A549 treated with DMSO at 1 μM for 4 hours (cell line): ENCODE results near the gene CLDN10. TPM values are rescaled to one million over a fixed set of nuclear protein-coding genes. Genes with fewer than 3 reads are reported as not detected.

Source experiments
- total RNA-seq: library from RNA; stranded (reverse); fragments of 200-300 nt; extraction: Qiagen RNA extraction; gene quantifications from 5 replicates; pipeline ENCODE4 v1.2.3, GENCODE V29; 2022; ENCODE audit warnings: low read depth

CLDN10 gene, protein sequence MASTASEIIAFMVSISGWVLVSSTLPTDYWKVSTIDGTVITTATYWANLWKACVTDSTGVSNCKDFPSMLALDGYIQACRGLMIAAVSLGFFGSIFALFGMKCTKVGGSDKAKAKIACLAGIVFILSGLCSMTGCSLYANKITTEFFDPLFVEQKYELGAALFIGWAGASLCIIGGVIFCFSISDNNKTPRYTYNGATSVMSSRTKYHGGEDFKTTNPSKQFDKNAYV
- total RNA-seq: 0.22 to 0.62 TPM (median 0.35 TPM) in 4 of 5 replicates, not detected in the other

DNA sequence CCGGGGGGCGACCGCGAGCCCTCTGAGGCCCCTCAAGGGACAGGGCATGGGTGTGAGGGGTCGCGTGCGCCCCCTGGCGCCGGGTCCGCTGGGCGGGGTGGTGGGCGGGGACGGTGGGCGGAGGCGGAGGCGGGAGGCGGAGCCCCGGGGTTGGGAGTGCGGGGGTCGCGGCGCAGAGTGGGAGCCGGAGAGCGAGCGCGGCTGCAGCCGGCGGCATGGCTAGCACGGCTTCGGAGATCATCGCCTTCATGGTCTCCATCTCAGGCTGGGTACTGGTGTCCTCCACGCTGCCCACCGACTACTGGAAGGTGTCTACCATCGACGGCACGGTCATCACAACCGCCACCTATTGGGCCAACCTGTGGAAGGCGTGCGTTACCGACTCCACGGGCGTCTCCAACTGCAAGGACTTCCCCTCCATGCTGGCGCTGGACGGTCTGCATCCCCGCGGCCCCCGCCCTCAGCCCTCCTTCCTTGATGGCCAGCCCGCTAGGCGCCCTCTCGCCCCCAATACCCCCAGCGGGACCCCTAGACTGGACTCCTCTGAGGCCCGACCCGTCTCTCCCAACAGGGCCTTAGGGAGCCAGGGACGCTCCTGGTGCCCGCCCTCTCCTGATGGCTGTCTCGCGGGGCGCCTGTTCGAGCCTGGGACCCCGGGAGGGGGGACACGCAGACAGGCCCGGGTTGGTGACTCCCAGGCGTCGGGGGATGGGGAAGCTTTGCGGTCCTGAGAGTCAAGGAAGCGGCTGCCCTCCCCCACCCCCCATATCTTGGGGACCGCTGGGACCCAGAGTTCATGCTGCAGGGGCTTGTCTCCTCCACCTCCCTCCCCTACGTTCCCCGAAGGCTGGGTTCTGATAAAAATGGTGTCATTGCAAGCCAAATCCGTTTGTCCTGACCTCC is at the start of gene CLDN10:
Gene CLDN10, plus strand, starts transcription at position 182 of the 903 bp plus-strand sequence. Its CDS starts 34 bp downstream, at position 216.

Other genes starting within 250 kb of the CLDN10 start
- 9.5 to 15.2 TPM (median 13.9 TPM) in 5 replicates for gene DZIP1, start 92.0 kb downstream of the CLDN10 start, total RNA-seq
- gene DNAJC3, start 124.4 kb downstream of the CLDN10 start, total RNA-seq: 12.2 to 17.0 TPM (median 14.8 TPM) in 5 replicates